ENCODE data around the gene JUNB.

DNA sequence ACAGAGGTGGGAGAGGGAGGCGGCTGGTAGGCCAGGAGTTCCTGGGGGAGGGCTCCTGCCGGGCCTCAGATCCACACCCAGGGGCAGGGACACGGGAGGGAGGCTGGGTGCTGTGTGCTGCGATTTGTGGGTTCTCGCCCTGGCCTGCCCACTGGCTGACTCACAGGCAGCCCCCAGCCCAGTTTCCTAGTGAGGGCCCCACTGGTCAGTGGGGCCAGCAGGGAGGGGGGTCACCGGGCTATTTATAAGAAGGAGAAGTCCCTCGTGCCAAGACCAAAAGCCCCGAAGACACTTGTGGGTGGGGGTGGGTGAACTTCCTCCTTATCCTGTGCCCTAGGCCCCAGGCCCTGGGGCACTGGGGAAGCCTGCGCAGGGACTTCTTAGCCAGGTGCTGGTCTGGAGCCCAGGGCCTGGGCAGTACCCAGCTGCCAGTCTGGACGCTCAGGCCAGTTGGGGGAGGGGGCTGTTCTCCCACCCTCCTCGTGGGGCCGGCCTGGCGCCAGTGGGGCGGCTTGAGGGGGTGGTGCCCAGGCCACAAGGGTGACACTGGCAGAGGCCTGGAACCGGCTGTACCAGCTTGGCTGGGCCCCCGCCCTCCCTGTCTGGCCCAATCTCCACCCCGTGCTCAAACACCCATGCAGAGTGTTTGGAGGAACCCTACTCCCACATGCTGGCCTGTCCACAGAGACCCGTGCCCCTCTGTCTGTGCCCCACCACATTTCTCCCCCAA lies 5.0 kb upstream of the JUNB start:
- TF ChIP-seq TAF1 (IDR thresholded peaks at IDR 0.05; ENCODE audit: low read depth, low read length), result no peak
- no peak for TF ChIP-seq SIX5 (IDR thresholded peaks at IDR 0.05; ENCODE audit: low read depth, low read length)
- TF ChIP-seq KDM5A (IDR thresholded peaks at IDR 0.05; ENCODE audit: low read length), result no peak
- no peak for TF ChIP-seq POLR2AphosphoS5 (IDR thresholded peaks at IDR 0.05; ENCODE audit: low read depth, low read length)
